Astrocyte of the spinal cord (primary cell): ENCODE results near the gene APCDD1L.

Experiments
- DNase-seq: peaks from one replicate; pipeline ENCODE4 v3.0.0; 2011; ENCODE audit warnings: low read depth, low spot score
- H3K4me3 ChIP-seq: 2 replicates; pipeline ENCODE4 v1.5.1; 2011; ENCODE audit warnings: low read depth, mild to moderate bottlenecking, low read length, moderate library complexity
- CTCF ChIP-seq: IDR thresholded peaks from 2 replicates; pipeline ENCODE4 v1.5.1; 2012; ENCODE audit warnings: low read depth, mild to moderate bottlenecking, low read length, inconsistent platforms
- in situ Hi-C: cut with HindIII; loops from 2 replicates; pipeline ENCODE4 v1.10.0; 2017; ENCODE audit warnings: low sequenced_read_pairs

Gene APCDD1L

GRCh38 chr20:58497724-58498469, 17.3 kb downstream of the APCDD1L start:
- no peak for DNase-seq
- H3K4me3 ChIP-seq: no peak overlapping the region
- in situ Hi-C loops: no loop called here
- TF ChIP-seq CTCF: no peak

DNA sequence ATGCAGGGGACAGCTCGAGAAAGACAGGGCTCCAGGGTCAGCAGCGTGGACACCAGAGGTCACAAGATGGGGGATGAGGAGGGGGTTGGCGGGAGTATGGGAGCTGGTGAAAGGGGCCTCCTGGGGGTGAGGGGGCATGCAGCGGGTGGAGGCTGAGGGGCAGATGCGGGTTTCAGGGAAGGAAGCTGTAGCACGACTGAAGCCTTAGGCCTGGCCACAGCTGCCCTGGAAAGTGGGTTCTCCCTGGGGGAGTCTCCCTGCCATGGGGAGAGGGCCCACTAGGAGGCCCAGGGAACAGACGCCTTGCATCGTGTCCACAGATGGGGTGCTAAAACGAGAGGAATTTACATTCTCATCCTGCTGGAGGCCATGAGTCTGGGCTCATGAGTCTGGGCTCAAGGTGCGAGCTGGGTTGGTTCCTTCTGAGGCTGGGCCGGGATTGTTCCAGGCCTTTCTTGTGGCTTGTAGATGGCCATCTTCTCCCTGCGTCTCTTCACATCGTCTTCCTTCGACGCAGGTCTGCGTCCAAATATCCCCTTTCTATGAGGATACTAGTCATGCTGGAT, 18.0 kb downstream of the APCDD1L start:
- DNase-seq: no peak
- no peak for TF ChIP-seq CTCF
- H3K4me3 ChIP-seq: no peak overlapping the region
- in situ Hi-C loops: no loop called here

- in situ Hi-C loops: no loop called here
- DNase-seq: no peak
- TF ChIP-seq CTCF: no peak
- no peak overlapping the region for H3K4me3 ChIP-seq
These were observed 18.8 kb downstream of the APCDD1L start for GRCh38 chr20:58496429-58496769.

DNA sequence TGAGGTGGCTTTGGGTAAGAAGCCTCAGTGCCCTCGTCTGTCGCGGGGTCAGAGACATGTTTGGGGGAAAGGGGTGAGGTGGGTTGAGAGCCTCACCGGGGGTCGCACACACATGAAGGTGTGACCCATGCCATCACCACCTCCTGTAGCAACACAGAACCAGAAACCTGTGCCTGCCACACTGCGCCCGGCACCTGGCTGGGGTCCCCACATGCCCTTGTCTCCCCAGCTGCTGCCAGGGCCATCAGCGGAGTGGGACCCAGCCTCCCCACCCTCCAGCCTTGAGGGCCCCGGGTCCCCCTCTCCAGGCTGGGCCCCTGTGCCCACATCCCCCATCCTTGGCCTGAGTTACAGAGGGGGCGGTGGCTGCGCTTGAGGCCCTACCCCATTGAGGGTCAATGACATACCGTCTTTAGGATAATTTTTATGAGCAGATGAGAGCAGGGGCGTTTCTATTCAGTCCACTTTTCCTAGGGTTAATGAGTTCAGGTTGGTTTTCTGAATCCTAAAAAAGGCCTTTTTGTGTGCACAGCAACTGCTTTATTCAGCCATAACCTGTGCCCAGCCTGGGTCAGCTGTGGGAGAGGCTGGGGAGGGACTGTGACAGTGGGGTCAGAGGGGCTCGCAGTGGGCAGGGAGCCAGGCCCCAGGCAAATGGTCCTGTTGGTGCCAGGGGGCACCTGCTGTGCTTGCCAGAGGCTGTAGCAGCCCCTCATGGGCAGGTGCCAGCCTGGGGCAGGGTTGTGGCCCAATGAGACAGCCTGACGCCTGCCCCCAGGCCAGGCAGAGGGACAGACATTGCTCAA, 19.4 kb downstream of the APCDD1L start:
- in situ Hi-C loops: no loop called here
- DNase-seq: no peak
- H3K4me3 ChIP-seq: no peak overlapping the region
- no peak for TF ChIP-seq CTCF

DNA sequence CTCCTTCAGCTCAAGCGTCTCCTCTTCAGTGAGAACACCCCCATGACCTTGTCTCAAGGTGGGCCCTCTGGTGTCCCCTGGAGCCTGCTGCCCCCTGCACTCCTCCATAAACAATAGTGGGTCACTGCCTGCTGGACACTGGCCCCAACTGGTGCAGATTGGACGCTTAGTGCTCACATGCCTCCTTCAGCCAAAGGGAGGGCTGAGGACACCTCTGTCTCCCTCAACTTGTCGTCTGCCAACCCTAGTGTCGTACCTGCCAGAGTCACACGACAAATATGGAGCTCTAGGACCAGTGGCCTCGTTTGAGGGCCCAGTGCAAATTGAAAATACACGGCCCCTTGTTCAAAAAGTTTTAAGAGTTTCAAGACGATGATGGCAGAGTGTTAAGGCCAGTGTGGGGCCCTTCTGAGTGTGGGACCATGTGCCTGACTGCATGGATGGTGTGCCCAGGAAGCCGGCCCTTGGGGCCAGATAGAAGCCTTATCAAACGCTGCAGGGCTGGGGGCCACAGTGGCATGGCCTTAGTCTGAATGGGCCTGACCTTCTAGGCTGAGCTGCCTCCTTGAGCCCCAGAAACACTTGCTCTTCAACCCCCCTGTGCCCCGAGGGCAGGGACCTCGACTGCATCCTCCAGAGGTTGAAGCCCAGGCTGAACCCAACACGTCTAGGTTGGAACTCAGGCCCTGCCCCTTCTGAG, 20.1 kb downstream of the APCDD1L start:
- no peak overlapping the region for H3K4me3 ChIP-seq
- in situ Hi-C loops: no loop called here
- no peak for DNase-seq
- no peak for TF ChIP-seq CTCF

- in situ Hi-C loops: no loop called here
- no peak for DNase-seq
- no peak for TF ChIP-seq CTCF
- H3K4me3 ChIP-seq: no peak overlapping the region
These were observed 22.2 kb downstream of the APCDD1L start for GRCh38 chr20:58492795-58493524.
